ENCODE data around the gene STARD3.

The STARD3 gene

GRCh38 chr17:39684369-39685192 lies 47.6 kb downstream of the STARD3 start:
- no peaks in the 10 kb centered on the region for H3K9me3 ChIP-seq (ENCODE audit: insufficient read depth, low read depth, low read length)
- H3K4me2 ChIP-seq (ENCODE audit: low read depth, low read length, poor library complexity, severe bottlenecking): no peak overlapping the region
- no peaks in the 10 kb centered on the region for H3K9me2 ChIP-seq (replicated peaks; ENCODE audit: low read depth, low read length)
- no peaks in the 10 kb centered on the region for H4K20me1 ChIP-seq (ENCODE audit: insufficient read depth, low read length, poor library complexity, severe bottlenecking)
- H3K36me3 ChIP-seq (ENCODE audit: insufficient read depth, low read length): no peaks in the 10 kb centered on the region
- TF ChIP-seq EZH2phosphoT487 (IDR thresholded peaks at IDR 0.05; ENCODE audit: borderline replicate concordance) (no peak), CTCF (conservative IDR thresholded peaks at IDR 0.05; ENCODE audit: low read length) (no peak)
- no peak overlapping the region for H2AFZ ChIP-seq (ENCODE audit: low read length)
- no peaks in the 10 kb centered on the region for H3K27me3 ChIP-seq (ENCODE audit: insufficient read depth, low read length, poor library complexity, severe bottlenecking)
- peaks cover 35% of the 10 kb centered on the region for H3K4me1 ChIP-seq (ENCODE audit: insufficient read depth, low read length, poor library complexity, severe bottlenecking)
- peaks cover 5% of the 10 kb centered on the region; the same call in 1 of the 2 replicates for H3F3A ChIP-seq (ENCODE audit: low read depth)
- no peak overlapping the region for H3K4me3 ChIP-seq (ENCODE audit: low read length, poor library complexity, severe bottlenecking)
- no peak overlapping the region for H3K9ac ChIP-seq (ENCODE audit: low read depth, low read length, poor library complexity, severe bottlenecking)
- no peaks in the 10 kb centered on the region for H3K79me2 ChIP-seq (ENCODE audit: insufficient read depth, low read length)

GRCh38 chr17:39687101-39687545 lies 50.2 kb downstream of the STARD3 start:
- Histone ChIP-seq H3K9me3 (ENCODE audit: insufficient read depth, low read depth, low read length) (no peaks in the 10 kb centered on the region), H3K79me2 (ENCODE audit: insufficient read depth, low read length) (no peaks in the 10 kb centered on the region), H3K36me3 (ENCODE audit: insufficient read depth, low read length) (no peaks in the 10 kb centered on the region), H3F3A (ENCODE audit: low read depth) (peaks cover 5% of the 10 kb centered on the region; the same call in 1 of the 2 replicates), H3K4me1 (ENCODE audit: insufficient read depth, low read length, poor library complexity, severe bottlenecking) (peaks cover 22% of the 10 kb centered on the region), H2AFZ (ENCODE audit: low read length) (peak overlapping the region; percentile 95), H3K9ac (ENCODE audit: low read depth, low read length, poor library complexity, severe bottlenecking) (peak overlapping the region; percentile 88), H3K27me3 (ENCODE audit: insufficient read depth, low read length, poor library complexity, severe bottlenecking) (peaks cover 12% of the 10 kb centered on the region), H3K9me2 (replicated peaks; ENCODE audit: low read depth, low read length) (no peaks in the 10 kb centered on the region), H3K4me2 (ENCODE audit: low read depth, low read length, poor library complexity, severe bottlenecking) (peak overlapping the region; percentile 96), H4K20me1 (ENCODE audit: insufficient read depth, low read length, poor library complexity, severe bottlenecking) (no peaks in the 10 kb centered on the region), H3K4me3 (ENCODE audit: low read length, poor library complexity, severe bottlenecking) (peak overlapping the region; percentile 97)
- TF ChIP-seq EZH2phosphoT487 (IDR thresholded peaks at IDR 0.05; ENCODE audit: borderline replicate concordance): no peak
- no peak for TF ChIP-seq CTCF (conservative IDR thresholded peaks at IDR 0.05; ENCODE audit: low read length)

GRCh38 chr17:39687546-39688474 lies 50.9 kb downstream of the STARD3 start, which contains the start of gene PGAP3:
TSS of gene PGAP3 (minus strand) at chr17:39688057. CDS start at chr17:39688014, 43 bp downstream.
- H3K4me2 ChIP-seq (ENCODE audit: low read depth, low read length, poor library complexity, severe bottlenecking): peak within 1 kb of the TSS; percentile 96
- H3K4me3 ChIP-seq (ENCODE audit: low read length, poor library complexity, severe bottlenecking): peak within 1 kb of the TSS; percentile 97
- no peaks in the 10 kb centered on the region for H3K36me3 ChIP-seq (ENCODE audit: insufficient read depth, low read length)
- TF ChIP-seq EZH2phosphoT487 (IDR thresholded peaks at IDR 0.05; ENCODE audit: borderline replicate concordance): no peak
- TF ChIP-seq CTCF (conservative IDR thresholded peaks at IDR 0.05; ENCODE audit: low read length): no peak
- H3K9ac ChIP-seq (ENCODE audit: low read depth, low read length, poor library complexity, severe bottlenecking): peak within 1 kb of the TSS; percentile 88
- no peaks in the 10 kb centered on the region for H3K79me2 ChIP-seq (ENCODE audit: insufficient read depth, low read length)
- no peaks in the 10 kb centered on the region for H4K20me1 ChIP-seq (ENCODE audit: insufficient read depth, low read length, poor library complexity, severe bottlenecking)
- H3K9me3 ChIP-seq (ENCODE audit: insufficient read depth, low read depth, low read length): no peaks in the 10 kb centered on the region
- H3K4me1 ChIP-seq (ENCODE audit: insufficient read depth, low read length, poor library complexity, severe bottlenecking): peaks cover 22% of the 10 kb centered on the region
- peaks cover 12% of the 10 kb centered on the region for H3K27me3 ChIP-seq (ENCODE audit: insufficient read depth, low read length, poor library complexity, severe bottlenecking)
- H2AFZ ChIP-seq (ENCODE audit: low read length): peak within 1 kb of the TSS; percentile 95
- H3F3A ChIP-seq (ENCODE audit: low read depth): peaks cover 5% of the 10 kb centered on the region; the same call in 1 of the 2 replicates
- no peaks in the 10 kb centered on the region for H3K9me2 ChIP-seq (replicated peaks; ENCODE audit: low read depth, low read length)
